Stimulated activated CD8-positive, alpha-beta memory T cell treated with anti-CD3 and anti-CD28 coated beads, Interleukin-12 subunit alpha, Interleukin-12 subunit beta, amount 100 ng/mL, for 1 hour (primary cell): ENCODE results near the gene INHBE.
"Not testable (repeated sequence)": the region's sequence is repeated elsewhere in the genome, so short reads cannot be mapped to it uniquely, and the experiment has no call there.

Source experiments
- DNase-seq: peaks from one replicate; pipeline ENCODE4 v3.0.0-alpha.2; 2020; ENCODE audit warnings: low read depth

Gene INHBE

GRCh38 chr12:57441846-57442427 is 13.2 kb upstream of the INHBE start:
- DNase-seq: no peak

GRCh38 chr12:57444337-57444736 is 10.8 kb upstream of the INHBE start:
- not testable (repeated sequence) for DNase-seq

- DNase-seq: no peak
Measured at GRCh38 chr12:57444744-57445143, 10.4 kb upstream of the INHBE start.

GRCh38 chr12:57446292-57446960 is 8.7 kb upstream of the INHBE start:
- no peak for DNase-seq

GRCh38 chr12:57448669-57449068 is 6.4 kb upstream of the INHBE start:
- no peak for DNase-seq

- no peak for DNase-seq
Measured at GRCh38 chr12:57449375-57449774, 5.7 kb upstream of the INHBE start.

GRCh38 chr12:57450057-57450456 is 5.0 kb upstream of the INHBE start:
- no peak for DNase-seq

GRCh38 chr12:57451233-57451778 is 3.8 kb upstream of the INHBE start:
- DNase-seq: no peak

GRCh38 chr12:57452181-57452936 is 2.7 kb upstream of the INHBE start:
- no peak for DNase-seq

GRCh38 chr12:57452937-57453509 is 2.1 kb upstream of the INHBE start:
- DNase-seq: no peak

GRCh38 chr12:57454213-57454565 is 918 bp upstream of the INHBE start:
- DNase-seq: no peak

- DNase-seq: no peak
Measured at GRCh38 chr12:57455374-57456144, 452 bp downstream of the INHBE start.

GRCh38 chr12:57456145-57456700 is 1.1 kb downstream of the INHBE start:
- no peak for DNase-seq

- DNase-seq: no peak
Measured at GRCh38 chr12:57456737-57457490, 1.8 kb downstream of the INHBE start.

- DNase-seq: no peak
Measured at GRCh38 chr12:57458665-57459054, 3.6 kb downstream of the INHBE start.

GRCh38 chr12:57459055-57459749 is 4.1 kb downstream of the INHBE start:
- DNase-seq: peak; percentile 89

GRCh38 chr12:57459750-57460467 is 4.8 kb downstream of the INHBE start, which contains the start of gene GLI1:
TSS of gene GLI1 (plus strand) at chr12:57459785. CDS start at chr12:57463692, 3,907 bp downstream.
- no peak for DNase-seq

- DNase-seq: no peak
Measured at GRCh38 chr12:57460468-57460784, 5.3 kb downstream of the INHBE start.

- no peak for DNase-seq
Measured at GRCh38 chr12:57460841-57461275, 5.8 kb downstream of the INHBE start.
